NCI-H446 treated with DMSO at 0.1 percent for 48 hours (cell line): ENCODE measurements around the gene CHTOP.
"Not testable (repeated sequence)": the region's sequence is repeated elsewhere in the genome, so short reads cannot be mapped to it uniquely, and the experiment has no call there.

Experiments
- DNase-seq: peaks from one replicate; lab custom pipeline; 2025; lab: John Stamatoyannopoulos, UW

The CHTOP gene, protein sequence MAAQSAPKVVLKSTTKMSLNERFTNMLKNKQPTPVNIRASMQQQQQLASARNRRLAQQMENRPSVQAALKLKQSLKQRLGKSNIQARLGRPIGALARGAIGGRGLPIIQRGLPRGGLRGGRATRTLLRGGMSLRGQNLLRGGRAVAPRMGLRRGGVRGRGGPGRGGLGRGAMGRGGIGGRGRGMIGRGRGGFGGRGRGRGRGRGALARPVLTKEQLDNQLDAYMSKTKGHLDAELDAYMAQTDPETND

DNA sequence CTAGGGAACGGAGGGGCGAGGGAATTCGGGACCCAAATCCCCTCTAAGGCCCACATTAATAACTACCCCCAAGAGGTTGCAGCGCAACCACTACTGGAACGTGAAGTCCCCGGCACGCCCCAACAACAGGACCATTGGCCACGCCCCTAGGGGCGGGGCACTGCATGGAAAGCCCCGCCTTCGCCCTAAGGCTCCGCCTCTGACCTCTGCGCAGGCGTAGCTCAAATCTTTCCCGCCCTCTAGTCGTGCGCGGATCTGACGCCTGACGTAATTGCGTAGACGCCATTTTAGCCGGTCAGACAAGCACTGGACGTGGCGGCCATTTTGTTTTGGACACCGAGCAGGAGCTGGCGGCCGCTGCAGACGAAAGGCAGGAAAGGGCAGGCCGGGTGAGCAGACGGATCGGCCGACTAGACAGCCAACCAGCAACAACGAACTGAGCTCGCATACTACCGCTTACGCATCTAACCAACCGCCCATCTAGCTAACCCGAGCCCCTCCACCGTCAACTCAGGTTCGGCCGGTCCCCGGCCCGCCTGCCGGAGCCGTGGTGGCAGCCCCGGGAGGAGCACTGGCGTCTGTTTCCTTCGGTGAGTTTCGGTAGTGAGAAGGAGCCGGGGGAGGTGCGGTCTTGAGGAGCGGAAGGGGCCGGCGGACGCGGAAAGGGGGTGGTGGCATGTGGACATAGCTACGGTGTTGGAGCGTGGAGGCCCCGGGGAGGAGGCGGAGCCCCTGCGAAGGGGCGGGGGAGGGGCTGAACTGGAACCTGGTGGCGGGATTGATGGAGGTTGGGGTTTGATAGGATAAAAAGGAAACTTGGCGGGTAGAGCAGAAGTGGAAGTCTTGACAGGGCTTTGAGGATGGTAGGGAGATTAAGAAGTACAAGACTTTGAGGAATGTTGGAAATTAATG is at the start of gene CHTOP:
CHTOP (plus strand) TSS at position 313 of the 912 bp plus-strand sequence. CDS start 2,523 bp downstream, outside the sequence.
- peak; percentile 96 for DNase-seq

DNA sequence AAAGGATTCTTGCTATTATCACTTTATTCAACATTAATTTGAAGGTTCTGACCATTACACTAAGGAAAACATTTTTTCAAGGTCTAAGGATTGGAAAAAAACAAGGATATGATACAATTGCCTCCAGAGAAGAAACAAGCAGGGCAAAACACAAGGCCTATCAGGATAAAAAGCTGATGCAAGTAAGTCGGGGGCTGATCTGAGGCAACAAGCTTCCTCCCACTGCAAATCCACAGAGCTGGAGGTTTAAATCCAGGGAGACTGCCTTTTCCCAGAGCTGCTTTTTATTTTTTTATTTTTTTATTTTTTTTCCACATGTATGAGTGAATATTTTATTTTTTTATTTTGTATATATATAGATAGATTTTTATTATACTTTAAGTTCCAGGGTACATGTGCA is 48.9 kb upstream of the CHTOP start:
- DNase-seq = no peak

DNA sequence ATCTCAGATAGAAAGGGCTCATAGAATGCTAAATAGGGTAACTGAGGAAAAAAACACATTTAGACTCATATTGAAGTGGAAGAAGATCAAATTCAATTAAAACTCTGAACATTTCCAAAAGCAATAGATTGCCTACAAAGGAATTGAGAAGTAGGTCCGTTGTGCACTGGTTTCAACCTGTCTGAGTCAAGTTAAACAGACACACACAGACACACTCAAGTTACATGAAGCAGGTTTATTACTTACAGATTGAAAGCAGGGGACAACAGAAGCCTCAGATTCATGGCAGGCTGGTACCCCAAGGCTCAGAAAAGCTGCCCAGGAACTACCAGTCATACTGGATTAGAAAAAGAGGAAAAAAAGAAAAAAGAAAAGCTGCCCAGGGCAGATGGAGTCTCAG is 47.5 kb upstream of the CHTOP start:
- DNase-seq = no peak

DNA sequence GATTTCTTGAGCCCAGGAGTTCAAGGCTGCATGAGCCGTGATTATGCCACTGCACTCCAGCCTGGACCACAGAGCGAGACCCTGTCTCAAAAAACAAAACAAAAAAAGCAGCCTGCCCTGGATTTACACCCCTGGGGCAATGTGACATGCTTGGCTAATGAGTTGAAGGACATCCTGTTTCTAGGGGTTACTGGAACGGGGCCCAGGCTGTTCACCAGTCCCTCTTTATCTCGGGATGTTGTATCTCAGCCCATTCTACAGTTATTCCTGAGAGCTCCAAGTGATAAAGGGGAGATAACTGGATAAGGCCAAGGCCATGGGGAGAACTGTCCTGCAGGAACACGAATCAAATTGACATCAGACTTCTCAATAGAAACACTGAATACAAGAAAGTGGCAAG is 46.6 kb upstream of the CHTOP start:
- DNase-seq = no peak

DNA sequence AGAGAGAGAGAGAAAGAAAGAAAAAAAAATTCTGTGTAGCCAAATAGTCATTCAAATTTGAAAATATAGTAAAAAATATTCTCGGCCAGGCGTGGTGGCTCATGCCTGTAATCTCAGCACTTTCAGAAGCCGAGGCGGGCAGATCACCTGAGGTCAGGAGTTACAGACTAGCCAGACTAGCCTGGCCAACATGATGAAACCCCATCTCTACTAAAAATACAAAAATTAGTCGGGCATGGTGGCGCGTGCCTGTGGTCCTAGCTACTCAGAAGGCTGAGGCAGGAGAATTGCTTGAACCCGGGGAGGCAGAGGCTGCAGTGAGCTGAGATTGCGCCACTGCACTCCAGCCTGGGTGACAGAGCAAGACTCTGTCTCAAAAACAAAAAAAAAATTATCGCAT is 45.8 kb upstream of the CHTOP start:
- not testable (repeated sequence) for DNase-seq

DNA sequence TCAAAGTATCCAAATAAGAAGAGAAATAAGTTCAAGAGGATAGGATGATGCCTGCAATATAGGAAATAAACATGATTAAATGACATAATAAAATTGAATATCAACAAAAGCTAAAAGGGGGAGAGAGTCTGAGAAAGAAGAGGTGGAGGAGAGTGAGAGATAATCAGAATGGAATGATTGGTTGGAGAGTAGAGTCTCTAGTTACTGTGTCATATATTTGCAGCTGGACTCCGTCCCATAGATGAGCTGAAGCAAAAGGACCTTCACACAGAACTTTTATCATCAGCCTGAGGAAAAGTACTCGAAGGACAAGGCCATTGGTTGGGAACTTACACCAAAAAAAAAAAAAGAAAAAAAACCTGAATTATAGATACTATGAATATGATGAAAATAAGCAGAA is 45.4 kb upstream of the CHTOP start:
- no peak for DNase-seq

DNA sequence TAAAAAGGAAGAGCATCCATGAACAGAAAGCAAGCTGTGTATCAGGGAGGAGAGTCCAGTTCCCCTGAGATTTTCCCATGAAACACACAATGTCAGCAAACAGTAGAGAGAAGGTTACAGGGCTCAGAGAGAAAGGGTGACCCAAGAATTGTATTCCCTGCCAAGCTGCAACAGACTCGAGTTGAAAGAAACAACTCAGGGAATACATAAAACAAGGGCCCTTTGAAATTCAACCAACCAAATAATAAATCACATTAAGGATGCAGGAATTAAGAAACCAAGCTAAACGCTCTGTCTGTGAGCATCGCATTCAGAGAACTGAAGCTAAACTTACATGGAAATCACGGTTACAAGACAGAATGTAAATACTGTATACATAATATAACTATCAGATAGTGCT is 41.1 kb upstream of the CHTOP start:
- no peak for DNase-seq

DNA sequence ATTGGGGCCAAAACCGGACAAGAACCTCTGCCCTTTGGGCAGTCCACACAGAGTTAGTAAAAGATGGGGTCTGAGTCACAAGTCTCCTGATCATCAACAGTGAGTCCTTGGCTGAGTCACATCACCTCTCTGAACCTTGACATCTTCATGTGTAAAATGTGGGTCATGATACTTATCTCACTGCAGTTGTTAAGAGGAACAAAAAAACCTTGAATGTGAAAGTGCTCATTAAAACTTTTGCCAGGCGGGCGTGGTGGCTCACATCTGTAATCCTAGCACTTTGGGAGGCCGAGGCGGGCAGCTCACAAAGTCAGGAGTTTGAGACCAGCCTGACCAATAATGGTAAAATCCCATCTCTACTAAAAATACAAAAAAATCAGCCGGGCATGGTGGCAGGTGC is 36.7 kb upstream of the CHTOP start:
- no peak for DNase-seq

DNA sequence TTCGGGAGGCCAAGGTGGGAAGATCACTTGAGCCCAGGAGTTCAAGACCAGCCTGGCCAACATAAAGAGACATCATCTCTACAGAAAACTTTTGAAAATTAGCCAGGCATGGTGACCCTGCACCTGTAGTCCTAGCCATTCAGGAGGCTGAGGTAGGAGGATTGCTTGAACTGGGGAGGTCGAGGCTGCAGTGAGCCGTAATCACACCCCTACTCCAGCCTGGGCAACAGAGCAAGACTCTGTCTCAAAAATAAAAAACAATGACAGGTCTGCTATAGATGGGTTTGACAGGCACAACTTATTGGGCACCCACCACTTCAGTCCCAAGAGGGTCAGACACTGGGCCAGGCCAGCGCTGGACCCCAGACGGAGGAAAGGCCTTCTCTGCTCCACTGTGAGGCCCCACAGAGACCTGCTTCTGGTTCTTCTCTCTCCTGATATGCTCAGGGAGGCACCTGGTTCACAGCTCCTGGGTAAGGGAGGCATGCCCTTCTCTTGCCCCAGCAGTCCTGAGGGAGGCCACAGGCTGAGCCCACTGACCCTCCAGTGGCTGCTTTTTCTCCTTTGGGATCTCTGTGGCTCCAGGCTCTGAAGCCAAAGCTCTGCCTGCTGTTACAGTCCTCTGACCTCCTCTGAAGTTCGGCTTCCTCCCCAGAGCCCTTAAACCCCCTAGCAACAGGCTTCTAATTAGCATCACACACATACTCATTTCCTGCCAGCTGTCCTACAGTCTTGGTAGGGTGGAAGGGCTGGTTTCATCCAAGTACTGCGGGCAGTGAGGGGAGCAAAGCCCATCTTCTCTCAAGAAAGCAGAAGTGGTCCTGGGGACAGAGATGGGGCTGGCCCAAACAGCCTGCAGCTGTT is 35.3 kb upstream of the CHTOP start:
- no peak for DNase-seq

DNA sequence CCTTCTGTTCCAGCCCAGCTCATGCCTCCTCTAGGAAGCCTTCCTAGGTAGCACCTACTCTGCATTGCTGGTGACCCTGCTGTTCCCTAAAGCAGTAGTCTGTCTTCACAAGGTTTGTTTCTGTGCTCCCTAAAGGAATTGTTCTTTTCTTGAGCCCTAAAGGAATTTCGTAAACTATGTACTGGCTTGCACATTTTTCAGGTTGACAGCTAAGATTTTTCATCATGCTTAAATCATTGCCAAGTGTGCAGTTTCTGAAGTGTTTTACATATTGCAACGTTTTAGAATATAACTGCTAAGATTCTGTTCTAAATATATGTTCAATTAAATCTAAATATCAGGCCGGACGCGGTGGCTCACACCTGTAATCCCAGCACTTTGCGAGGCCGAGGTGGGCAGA is 34.0 kb upstream of the CHTOP start:
- no peak for DNase-seq

DNA sequence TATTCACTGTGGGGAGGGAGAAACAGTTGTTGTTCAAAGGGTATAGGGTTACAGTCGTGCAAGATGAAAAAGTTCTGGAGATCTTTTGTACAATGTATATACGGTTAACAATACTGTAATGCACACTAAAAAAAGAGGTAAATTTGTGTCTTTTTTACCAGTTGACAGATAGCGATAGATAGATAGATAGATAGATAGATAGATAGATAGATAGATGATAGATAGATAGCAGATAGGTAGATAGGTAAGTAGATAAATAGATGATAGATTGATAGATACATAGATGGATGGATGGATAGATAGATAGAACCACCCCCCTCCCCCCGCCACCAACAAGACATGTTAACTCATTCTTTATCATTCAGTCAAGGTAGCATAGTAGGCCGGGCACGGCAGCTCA is 31.1 kb upstream of the CHTOP start:
- no peak for DNase-seq

DNA sequence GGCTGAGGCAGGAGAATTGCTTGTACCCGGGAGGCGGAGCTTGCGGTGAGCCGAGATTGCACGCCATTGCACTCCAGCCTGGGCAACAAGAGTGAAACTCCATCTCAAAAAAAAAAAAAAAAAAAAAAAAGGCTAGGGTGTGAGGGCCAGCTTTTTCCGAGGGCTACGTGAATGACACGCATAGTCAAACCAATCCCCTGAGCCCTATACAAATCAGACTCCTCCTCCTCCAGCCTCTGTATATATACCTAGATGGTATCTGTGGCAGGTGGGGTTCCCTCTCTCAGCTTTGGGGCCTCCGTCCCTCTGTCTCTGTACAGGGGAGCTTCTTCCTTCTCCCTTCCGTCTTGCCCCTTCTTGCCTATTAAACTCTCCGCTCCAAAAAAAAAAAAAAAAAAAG is 27.7 kb upstream of the CHTOP start:
- DNase-seq = no peak

DNA sequence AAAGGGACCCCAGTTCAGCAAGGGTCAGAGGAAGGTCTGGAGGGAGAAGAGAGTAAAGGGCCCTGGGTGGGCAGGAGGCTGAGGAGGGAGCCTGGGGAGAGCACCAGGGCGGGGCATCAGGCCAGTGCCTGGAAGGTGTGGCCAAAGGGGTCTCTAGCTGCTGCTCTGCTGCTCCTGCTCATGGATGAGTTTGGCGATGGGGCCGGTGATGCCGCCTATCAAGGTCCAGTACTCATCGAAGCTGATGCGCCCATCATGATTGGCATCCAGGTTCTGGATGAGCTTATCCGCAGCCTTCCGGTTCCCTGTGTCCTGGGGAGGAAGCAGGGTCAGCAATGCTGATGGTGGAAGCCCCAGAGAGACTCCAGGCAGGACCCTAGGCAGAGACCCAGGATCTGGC is 26.5 kb upstream of the CHTOP start:
- DNase-seq = no peak

DNA sequence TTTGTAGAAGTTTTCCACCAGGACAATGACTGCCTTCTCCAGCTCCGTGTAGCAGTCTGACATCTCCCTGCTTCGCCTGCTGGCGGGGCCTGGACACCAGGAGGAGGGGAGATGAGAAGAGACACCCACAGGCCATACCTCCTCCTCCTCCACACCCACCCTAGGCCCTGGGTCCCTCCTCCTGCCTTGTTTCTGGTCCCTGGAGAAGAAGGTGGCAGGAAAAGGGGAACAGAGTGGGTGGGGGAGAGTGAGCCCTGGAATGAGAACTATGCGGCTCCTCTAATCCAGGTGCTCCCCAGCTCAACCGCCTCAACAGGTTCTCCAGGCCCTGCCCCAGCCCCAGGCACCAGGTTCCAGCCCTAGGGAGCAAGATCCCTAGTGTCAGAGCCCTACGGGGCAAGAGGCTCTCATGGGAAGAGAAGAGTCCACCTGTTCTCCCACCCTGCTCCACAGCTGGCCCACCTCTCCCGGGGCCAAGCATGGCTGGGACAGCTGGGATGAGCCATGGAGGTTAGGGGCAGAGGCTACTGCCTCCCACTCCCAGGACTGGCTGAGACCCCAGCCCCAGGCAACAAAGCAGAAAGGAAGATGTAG is 25.7 kb upstream of the CHTOP start:
- DNase-seq = no peak

DNA sequence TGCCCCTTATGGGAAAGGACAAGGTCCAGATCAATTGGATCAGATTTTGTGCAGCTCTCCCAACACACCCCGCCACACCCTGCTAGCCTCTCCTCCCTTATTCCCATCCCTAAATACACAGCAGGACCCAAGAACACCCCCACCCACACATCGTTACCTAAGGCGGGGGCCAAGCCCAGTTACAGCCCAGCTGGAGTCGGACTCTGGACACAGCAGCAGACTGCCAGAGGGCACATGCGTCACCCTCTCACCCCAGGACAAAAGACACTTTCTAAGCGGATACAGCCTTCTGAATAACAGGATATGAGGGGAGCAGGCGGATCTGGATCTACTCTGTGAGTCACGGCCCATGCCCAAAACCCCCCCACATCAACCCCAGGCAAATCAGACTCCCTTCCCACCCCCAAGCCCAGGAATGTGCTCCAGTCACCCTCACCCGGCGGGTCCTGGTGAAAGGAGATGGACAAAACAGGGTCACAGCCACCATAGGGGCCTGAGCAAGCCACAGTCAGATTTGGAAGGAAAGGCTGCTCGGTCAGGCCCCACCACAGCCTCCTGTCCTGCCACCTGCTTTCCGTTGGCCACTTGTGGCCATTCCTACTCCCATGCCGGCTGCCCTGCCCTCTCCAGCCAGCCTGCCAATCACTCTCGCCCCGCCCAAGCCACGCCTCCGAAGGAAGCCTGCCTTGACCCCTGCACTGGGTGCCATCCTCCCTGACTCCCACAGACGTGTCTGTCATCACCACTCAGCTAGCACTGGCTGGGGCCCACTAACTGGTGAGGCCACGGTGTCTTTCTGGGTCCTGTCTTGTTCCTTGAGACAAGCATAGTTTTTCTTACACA is 24.9 kb upstream of the CHTOP start:
- no peak for DNase-seq

DNA sequence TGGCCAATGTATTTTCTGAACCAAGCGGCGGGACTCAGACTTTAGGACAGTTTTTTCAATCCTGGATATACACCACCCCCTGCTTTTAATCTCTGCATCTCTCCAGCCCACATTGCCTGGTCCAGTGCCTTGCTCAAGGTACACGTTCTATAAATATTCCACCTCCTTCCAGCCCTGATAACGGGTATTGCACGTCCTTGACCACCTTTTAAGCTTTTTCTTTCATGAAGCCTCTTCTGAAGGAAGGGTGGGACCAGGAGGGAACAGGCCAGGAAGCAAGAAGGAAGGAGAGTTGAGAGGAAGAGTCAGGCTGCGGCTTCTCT is 24.3 kb upstream of the CHTOP start:
- no peak for DNase-seq

DNA sequence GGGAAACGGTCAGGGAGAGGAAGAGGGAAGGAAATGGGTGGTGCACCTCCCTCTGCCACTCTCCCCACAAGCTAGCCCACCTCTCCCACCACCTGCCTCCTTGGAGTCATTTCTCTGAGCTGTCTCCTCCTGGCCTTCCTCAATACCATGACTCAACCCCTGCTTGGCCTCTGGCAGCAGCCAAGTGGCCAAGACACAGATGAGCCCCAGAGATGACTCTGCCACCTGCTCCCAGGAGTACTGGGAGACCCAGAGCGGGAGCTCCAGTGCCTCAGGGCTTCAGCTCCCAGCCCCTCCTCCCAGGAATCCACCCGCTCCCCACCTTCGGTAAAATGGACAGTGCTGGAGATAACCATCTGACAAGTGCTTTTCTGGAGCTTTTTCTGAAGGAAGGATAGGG is 23.5 kb upstream of the CHTOP start:
- no peak for DNase-seq

DNA sequence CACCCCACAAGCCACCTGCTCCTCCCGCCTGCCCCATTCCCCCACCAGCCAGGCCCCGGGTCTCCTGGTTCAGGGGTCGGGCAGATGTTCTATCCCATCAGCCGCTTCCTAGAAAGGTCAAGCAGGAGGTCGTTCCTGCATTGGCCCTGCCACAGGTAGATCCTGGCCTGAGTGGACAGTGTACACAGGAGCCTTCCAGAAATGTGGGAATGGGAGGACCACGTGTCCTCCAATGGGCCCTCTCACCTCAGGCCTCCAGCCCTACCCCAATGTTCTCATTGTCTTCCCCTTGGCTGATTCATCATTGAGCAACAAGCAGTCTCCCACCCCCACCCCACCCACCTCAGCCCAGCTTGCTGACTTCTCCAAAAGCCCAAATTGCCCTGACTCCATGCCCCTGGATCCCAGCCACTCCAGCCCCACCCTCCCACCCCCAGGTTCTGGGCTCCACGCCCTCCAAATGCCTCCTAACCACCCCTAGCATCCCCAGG is 23.0 kb upstream of the CHTOP start:
- no peak for DNase-seq

DNA sequence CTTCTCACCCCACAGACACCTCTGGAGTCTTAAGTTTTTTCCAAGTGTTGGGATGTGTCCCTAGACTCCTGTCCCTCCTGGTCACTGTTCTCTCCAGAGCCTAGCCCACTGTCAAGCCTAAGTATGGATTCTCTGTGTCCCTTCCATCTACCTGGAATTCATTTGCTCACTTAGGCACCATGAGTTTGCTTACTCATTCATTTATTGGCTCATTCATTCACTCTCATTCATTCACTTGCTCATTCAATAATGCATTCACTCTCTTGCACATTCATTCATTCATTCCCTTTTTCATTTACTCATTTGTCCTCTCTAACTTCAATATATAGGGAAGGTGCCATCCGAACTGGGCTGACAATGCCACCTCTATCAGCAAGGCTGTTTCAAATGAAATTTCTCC is 22.5 kb upstream of the CHTOP start:
- DNase-seq = no peak

DNA sequence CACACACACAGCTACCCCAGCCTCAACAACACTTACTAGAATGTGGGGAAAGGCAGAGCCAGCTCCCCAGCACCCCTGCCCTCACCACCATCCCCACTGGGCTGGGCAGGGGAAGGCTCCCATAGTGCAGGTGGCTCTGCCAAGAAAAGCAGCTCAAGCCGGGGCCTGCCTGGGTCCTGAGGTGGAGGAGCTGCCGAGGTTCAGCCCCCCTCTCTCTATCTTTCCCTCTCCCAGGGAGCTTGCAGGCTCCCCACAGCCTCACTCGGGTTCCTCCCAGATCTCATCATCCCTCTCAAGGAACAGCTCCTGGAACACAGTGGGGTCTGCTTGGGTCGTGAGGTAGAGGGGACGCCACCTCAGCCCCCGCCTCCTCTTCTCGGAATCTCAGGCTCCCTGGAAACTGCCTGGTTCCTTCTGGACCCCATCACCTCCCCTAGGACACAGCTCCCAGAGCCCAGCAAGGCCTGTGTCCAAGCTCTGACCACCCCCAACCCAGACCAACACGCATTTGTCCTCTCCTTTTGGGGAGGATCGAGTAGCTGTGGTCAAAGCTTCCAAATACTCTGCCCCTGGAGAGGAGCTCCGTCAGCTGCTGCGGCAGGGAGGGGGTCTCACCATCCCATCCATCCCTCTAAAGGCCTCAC is 21.6 kb upstream of the CHTOP start:
- DNase-seq = no peak
